ENCODE results near the gene PPARD. TPM values are rescaled to one million over a fixed set of nuclear protein-coding genes. Genes with fewer than 3 reads are reported as not detected.

Gene PPARD
- total RNA-seq, 1 experiment from 2014 or later, result 26.8 TPM

DNA sequence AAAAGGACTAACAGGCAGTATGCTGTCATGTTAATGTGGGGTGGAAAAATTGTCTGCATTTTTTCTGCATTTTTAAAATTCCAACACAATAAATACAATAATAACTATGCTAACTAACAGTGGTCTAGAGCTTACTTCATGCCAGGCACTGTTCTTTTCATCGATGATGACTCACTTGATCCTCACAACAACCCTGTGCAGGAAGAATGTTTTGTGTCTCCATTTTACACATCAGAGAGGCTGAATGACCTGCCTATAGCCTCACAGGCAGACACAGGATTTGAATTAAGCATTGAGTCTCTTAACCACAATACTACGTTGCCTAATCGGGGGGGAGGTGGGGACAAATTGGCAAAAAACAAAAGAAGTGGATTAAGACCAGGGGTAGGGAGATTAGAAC is 82.9 kb downstream of the PPARD start:
- H3K4me3 Mint-ChIP-seq (ENCODE audit: low read depth, unreplicated experiment), result no peak overlapping the region
- BruUV-seq (replicated peaks), result no TSS peak
- no peaks in the 10 kb centered on the region for H3K4me1 Mint-ChIP-seq (ENCODE audit: low read depth, unreplicated experiment)
- peaks cover 13% of the 10 kb centered on the region for H3K36me3 Mint-ChIP-seq (ENCODE audit: insufficient read depth, unreplicated experiment)
- intact Hi-C loops (cut with micrococcal nuclease; ENCODE audit: unreplicated experiment), result no loop called here
- H3K9me3 Mint-ChIP-seq (ENCODE audit: low read depth, unreplicated experiment), result peaks cover 3% of the 10 kb centered on the region
- CTCF ChIA-PET, result interaction anchor here (0.6 to 1.1 kb wide), 5 partner anchors 10 to 896 kb away, joined by 3 to 10 read pairs (median 4); no protein-coding TSS in a partner anchor
- no peak overlapping the region for H3K27ac Mint-ChIP-seq (ENCODE audit: unreplicated experiment)
- no peaks in the 10 kb centered on the region for H3K27me3 Mint-ChIP-seq (ENCODE audit: unreplicated experiment)
- no peak for DNase-seq
- TF ChIP-seq, protein P1, sequence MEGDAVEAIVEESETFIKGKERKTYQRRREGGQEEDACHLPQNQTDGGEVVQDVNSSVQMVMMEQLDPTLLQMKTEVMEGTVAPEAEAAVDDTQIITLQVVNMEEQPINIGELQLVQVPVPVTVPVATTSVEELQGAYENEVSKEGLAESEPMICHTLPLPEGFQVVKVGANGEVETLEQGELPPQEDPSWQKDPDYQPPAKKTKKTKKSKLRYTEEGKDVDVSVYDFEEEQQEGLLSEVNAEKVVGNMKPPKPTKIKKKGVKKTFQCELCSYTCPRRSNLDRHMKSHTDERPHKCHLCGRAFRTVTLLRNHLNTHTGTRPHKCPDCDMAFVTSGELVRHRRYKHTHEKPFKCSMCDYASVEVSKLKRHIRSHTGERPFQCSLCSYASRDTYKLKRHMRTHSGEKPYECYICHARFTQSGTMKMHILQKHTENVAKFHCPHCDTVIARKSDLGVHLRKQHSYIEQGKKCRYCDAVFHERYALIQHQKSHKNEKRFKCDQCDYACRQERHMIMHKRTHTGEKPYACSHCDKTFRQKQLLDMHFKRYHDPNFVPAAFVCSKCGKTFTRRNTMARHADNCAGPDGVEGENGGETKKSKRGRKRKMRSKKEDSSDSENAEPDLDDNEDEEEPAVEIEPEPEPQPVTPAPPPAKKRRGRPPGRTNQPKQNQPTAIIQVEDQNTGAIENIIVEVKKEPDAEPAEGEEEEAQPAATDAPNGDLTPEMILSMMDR (IDR thresholded peaks at IDR 0.05; ENCODE audit: unreplicated experiment), result no peak

DNA sequence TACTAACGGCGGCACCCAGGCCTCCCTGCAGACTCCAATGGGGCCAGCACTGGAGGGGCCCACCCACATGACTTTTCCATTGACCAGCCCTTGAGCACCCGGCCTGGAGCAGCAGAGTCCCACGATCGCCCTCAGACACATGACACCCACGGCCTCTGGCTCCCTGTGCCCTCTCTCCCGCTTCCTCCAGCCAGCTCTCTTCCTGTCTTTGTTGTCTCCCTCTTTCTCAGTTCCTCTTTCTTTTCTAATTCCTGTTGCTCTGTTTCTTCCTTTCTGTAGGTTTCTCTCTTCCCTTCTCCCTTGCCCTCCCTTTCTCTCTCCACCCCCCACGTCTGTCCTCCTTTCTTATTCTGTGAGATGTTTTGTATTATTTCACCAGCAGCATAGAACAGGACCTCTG is 83.7 kb downstream of the PPARD start:
- TF ChIP-seq, protein P1 (IDR thresholded peaks at IDR 0.05; ENCODE audit: unreplicated experiment), result no peak
- no peak for DNase-seq
- Mint-ChIP-seq H3K27me3 (ENCODE audit: unreplicated experiment) (no peaks in the 10 kb centered on the region), H3K4me3 (ENCODE audit: low read depth, unreplicated experiment) (no peak overlapping the region), H3K4me1 (ENCODE audit: low read depth, unreplicated experiment) (no peaks in the 10 kb centered on the region), H3K27ac (ENCODE audit: unreplicated experiment) (no peak overlapping the region), H3K9me3 (ENCODE audit: low read depth, unreplicated experiment) (peaks cover 3% of the 10 kb centered on the region), H3K36me3 (ENCODE audit: insufficient read depth, unreplicated experiment) (peaks cover 13% of the 10 kb centered on the region)
- intact Hi-C loops (cut with micrococcal nuclease; ENCODE audit: unreplicated experiment), result no loop called here
- no TSS peak for BruUV-seq (replicated peaks)
- CTCF ChIA-PET, result no interaction called here

DNA sequence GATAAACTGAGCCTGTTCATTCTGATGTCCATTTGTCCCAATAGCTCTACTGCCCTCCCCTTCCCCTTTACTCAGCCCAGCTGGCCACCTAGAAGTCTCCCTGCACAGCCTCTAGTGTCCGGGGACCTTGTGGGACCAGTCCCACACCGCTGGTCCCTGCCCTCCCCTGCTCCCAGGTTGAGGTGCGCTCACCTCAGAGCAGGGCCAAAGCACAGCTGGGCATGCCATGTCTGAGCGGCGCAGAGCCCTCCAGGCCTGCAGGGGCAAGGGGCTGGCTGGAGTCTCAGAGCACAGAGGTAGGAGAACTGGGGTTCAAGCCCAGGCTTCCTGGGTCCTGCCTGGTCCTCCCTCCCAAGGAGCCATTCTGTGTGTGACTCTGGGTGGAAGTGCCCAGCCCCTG is 85.1 kb downstream of the PPARD start:
- no peak for DNase-seq
- H3K36me3 Mint-ChIP-seq (ENCODE audit: insufficient read depth, unreplicated experiment), result peaks cover 13% of the 10 kb centered on the region
- no peaks in the 10 kb centered on the region for H3K27me3 Mint-ChIP-seq (ENCODE audit: unreplicated experiment)
- no TSS peak for BruUV-seq (replicated peaks)
- H3K27ac Mint-ChIP-seq (ENCODE audit: unreplicated experiment), result no peak overlapping the region
- no peaks in the 10 kb centered on the region for H3K4me1 Mint-ChIP-seq (ENCODE audit: low read depth, unreplicated experiment)
- TF ChIP-seq, protein P1 (IDR thresholded peaks at IDR 0.05; ENCODE audit: unreplicated experiment), result no peak
- no peak overlapping the region for H3K4me3 Mint-ChIP-seq (ENCODE audit: low read depth, unreplicated experiment)
- H3K9me3 Mint-ChIP-seq (ENCODE audit: low read depth, unreplicated experiment), result peaks cover 3% of the 10 kb centered on the region
- intact Hi-C loops (cut with micrococcal nuclease; ENCODE audit: unreplicated experiment), result no loop called here
- CTCF ChIA-PET, result no interaction called here

DNA sequence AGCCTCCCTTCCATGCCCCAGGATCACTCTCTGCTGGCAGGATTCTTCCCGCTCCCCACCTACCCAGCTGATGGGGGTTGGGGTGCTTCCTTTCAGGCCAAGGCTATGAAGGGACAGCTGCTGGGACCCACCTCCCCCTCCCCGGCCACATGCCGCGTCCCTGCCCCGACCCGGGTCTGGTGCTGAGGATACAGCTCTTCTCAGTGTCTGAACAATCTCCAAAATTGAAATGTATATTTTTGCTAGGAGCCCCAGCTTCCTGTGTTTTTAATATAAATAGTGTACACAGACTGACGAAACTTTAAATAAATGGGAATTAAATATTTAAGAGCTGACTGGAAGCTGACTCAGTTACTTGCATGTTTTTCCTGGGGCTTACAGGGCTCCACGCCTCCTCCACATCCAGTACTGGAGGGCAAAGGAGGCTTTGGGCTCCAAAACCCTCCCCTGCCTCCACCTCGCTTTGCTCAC is 85.5 kb downstream of the PPARD start:
- peaks cover 3% of the 10 kb centered on the region for H3K9me3 Mint-ChIP-seq (ENCODE audit: low read depth, unreplicated experiment)
- H3K4me3 Mint-ChIP-seq (ENCODE audit: low read depth, unreplicated experiment), result no peak overlapping the region
- peaks cover 13% of the 10 kb centered on the region for H3K36me3 Mint-ChIP-seq (ENCODE audit: insufficient read depth, unreplicated experiment)
- no peaks in the 10 kb centered on the region for H3K27me3 Mint-ChIP-seq (ENCODE audit: unreplicated experiment)
- CTCF ChIA-PET, result interaction anchor here (0.6 kb wide), 1 partner anchor 131 kb away, joined by 4 read pairs; no protein-coding TSS in a partner anchor
- H3K27ac Mint-ChIP-seq (ENCODE audit: unreplicated experiment), result no peak overlapping the region
- intact Hi-C loops (cut with micrococcal nuclease; ENCODE audit: unreplicated experiment), result no loop called here
- H3K4me1 Mint-ChIP-seq (ENCODE audit: low read depth, unreplicated experiment), result no peaks in the 10 kb centered on the region
- TF ChIP-seq, protein P1 (IDR thresholded peaks at IDR 0.05; ENCODE audit: unreplicated experiment), result no peak
- DNase-seq, result no peak
- BruUV-seq (replicated peaks), result no TSS peak

All from Calu3 (cell line).